OCI-LY3 (cell line): Measurements from ENCODE around the gene GMPR.
"Not testable (repeated sequence)": the region's sequence is repeated elsewhere in the genome, so short reads cannot be mapped to it uniquely, and the experiment has no call there.

Experiments used
- CTCF ChIP-seq: fragments of 200-600, 300-600 bp; sonication (generic); IDR thresholded peaks from 2 replicates; pipeline ENCODE4 v1.5.1; 2014; ENCODE audit warnings: antibody characterized with exemption, low read length, low read depth
- EZH2phosphoT487 ChIP-seq: fragments of 200-600 bp; shearing (Covaris generic); IDR thresholded peaks from 2 replicates; pipeline ENCODE4 v1.6.1; 2018; ENCODE audit warnings: antibody characterized with exemption, mixed run types, low read depth

DNA sequence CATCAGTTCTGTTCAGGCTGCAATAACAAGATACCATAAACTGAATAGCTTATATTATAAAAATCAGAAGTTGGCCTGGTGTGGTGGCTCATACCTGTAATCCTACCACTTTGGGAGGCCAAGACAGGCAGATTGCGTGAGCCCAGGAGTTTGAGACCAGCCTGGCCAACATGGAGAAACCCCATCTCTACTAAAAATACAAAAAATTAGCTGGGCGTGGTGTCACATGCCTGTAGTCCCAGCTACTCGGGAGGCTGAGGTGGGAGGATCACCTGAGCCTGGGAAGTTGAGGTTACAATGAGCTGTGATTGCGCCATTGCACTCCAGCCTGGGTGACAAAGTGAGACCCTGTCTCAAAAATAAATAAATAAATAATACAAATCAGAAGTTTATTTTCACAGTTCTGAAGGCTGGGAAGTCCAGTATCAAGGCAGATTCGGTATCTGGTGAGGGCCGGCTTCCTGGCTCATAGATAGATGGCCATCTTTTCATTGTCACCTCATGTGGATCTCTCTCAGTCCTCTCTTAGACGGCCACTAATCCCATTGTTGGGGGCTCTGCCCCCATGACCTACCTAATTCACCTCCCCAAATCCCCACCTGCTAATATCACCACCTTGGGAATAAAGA, 31.2 kb downstream of the GMPR start:
- not testable (repeated sequence) for TF ChIP-seq CTCF, EZH2phosphoT487
